BJ (cell line): ENCODE measurements around the gene OR5K2. TPM values are rescaled to one million over a fixed set of nuclear protein-coding genes. Genes with fewer than 3 reads are reported as not detected.

ENCODE experiments used
- CTCF ChIA-PET: fragments of 350-600 bp; formaldehyde crosslinking; extraction: SDS; loops from one replicate; lab custom pipeline; 2021; ENCODE audit warnings: antibody characterized with exemption, inconsistent platforms; lab: Yijun Ruan, JAX
- POLR2A ChIA-PET: fragments of 300-600 bp; sonication (Branson Sonifier 250); formaldehyde crosslinking; extraction: SDS; loops from one replicate; lab custom pipeline; 2021; ENCODE audit warnings: antibody characterized with exemption; lab: Charles Lee
- DNase-seq: peaks from one replicate; pipeline ENCODE4 v3.0.0-alpha.2; 2011; ENCODE audit warnings: low read depth
- H3K27me3 ChIP-seq: 2 replicates; pipeline ENCODE4 v1.6.0; 2011; ENCODE audit warnings: low read length; ENCODE audit not compliant: control insufficient read depth, insufficient read depth
- H3K36me3 ChIP-seq: 2 replicates; pipeline ENCODE4 v1.5.1; 2011; ENCODE audit warnings: low read length; ENCODE audit not compliant: control insufficient read depth, insufficient read depth
- H3K4me3 ChIP-seq: 2 replicates; pipeline ENCODE4 v1.5.1; 2011; ENCODE audit warnings: low read depth, mild to moderate bottlenecking, control low read depth, low read length
- CTCF ChIP-seq: IDR thresholded peaks from 2 replicates; pipeline ENCODE4 v1.5.1; 2011; ENCODE audit warnings: low read depth, mild to moderate bottlenecking, control low read depth, inconsistent platforms, low read length, moderate library complexity; ENCODE audit not compliant: insufficient read depth
- polyA minus RNA-seq: library from RNA; depleted of rRNA, polyadenylated mRNA; stranded (reverse); fragments of >200 nt; gene quantifications from 2 replicates; pipeline ENCODE4 v1.2.3, GENCODE V29; 2011; rRNA and poly(A)+ RNA removed
- polyA plus RNA-seq: library from polyadenylated mRNA; depleted of rRNA; stranded (reverse); fragments of >200 nt; gene quantifications from 2 replicates; pipeline ENCODE4 v1.2.3, GENCODE V29; 2011; rRNA removed

Gene OR5K2
- polyA plus RNA-seq (not detected in 2 replicates), polyA minus RNA-seq (not detected in 2 replicates)

GRCh38 chr3:98497381-98497780 is at the start of gene OR5K2:
Gene OR5K2, plus strand, starts transcription at chr3:98497681. Its CDS starts 0 bp downstream, at chr3:98497681.
- no peak for TF ChIP-seq CTCF
- H3K36me3 ChIP-seq: no peaks in the 10 kb centered on the region
- no peak within 1 kb of the TSS for H3K4me3 ChIP-seq
- ChIA-PET CTCF (no interaction called here), POLR2A (no interaction called here)
- H3K27me3 ChIP-seq: no peaks in the 10 kb centered on the region
- no peak for DNase-seq

- Histone ChIP-seq H3K27me3 (no peaks in the 10 kb centered on the region), H3K4me3 (no peak overlapping the region), H3K36me3 (no peaks in the 10 kb centered on the region)
- POLR2A ChIA-PET: no interaction called here
- CTCF ChIA-PET: no interaction called here
- no peak for TF ChIP-seq CTCF
- no peak for DNase-seq
Measured at GRCh38 chr3:98449606-98450193, 47.8 kb upstream of the OR5K2 start.

GRCh38 chr3:98450372-98450771 is 47.1 kb upstream of the OR5K2 start:
- Histone ChIP-seq H3K4me3 (no peak overlapping the region), H3K27me3 (no peaks in the 10 kb centered on the region), H3K36me3 (no peaks in the 10 kb centered on the region)
- no peak for DNase-seq
- ChIA-PET CTCF (no interaction called here), POLR2A (no interaction called here)
- TF ChIP-seq CTCF: no peak

- POLR2A ChIA-PET: no interaction called here
- TF ChIP-seq CTCF: no peak
- DNase-seq: no peak
- Histone ChIP-seq H3K4me3 (no peak overlapping the region), H3K27me3 (no peaks in the 10 kb centered on the region), H3K36me3 (no peaks in the 10 kb centered on the region)
- CTCF ChIA-PET: interaction anchor here (0.6 kb wide), 1 partner anchor 24 kb away, joined by 3 read pairs; no protein-coding TSS in a partner anchor
Measured at GRCh38 chr3:98453827-98454226, 43.7 kb upstream of the OR5K2 start.

- Histone ChIP-seq H3K27me3 (no peaks in the 10 kb centered on the region), H3K36me3 (no peaks in the 10 kb centered on the region), H3K4me3 (no peak overlapping the region)
- TF ChIP-seq CTCF: no peak
- DNase-seq: no peak
- ChIA-PET POLR2A (no interaction called here), CTCF (no interaction called here)
Measured at GRCh38 chr3:98454929-98455328, 42.6 kb upstream of the OR5K2 start.
